Caco-2 (cell line): ENCODE results near the gene CACNA2D1. TPM values are rescaled to one million over a fixed set of nuclear protein-coding genes. Genes with fewer than 3 reads are reported as not detected.

Experiments used
- BruUV-seq: library from RNA; stranded (reverse); fragments of 400-500 nt; replicated peaks from 2 replicates; lab custom pipeline; 2021; lab: Mats Ljungman, UMichigan
- CTCF ChIA-PET: fragments of 300-600 bp; sonication (Branson Sonifier 250); formaldehyde crosslinking; loops from one replicate; lab custom pipeline; 2022; ENCODE audit warnings: antibody characterized with exemption; lab: Charles Lee
- POLR2A ChIA-PET: fragments of 300-600 bp; sonication (Branson Sonifier 250); formaldehyde crosslinking; loops from one replicate; lab custom pipeline; 2022; ENCODE audit warnings: antibody characterized with exemption; lab: Charles Lee
- DNase-seq, 2 experiments: peaks; one replicate each; pipeline versions ENCODE4 v3.0.0 to v3.0.0-alpha.2; 2020 to 2022
- H3K27me3 ChIP-seq: replicated peaks from 2 replicates; pipeline ENCODE4 v1.6.0; 2011; ENCODE audit warnings: low read length; ENCODE audit not compliant: control insufficient read depth, insufficient read depth
- H3K36me3 ChIP-seq: 2 replicates; pipeline ENCODE4 v1.5.1; 2011; ENCODE audit warnings: low read length; ENCODE audit not compliant: control insufficient read depth, insufficient read depth
- H3K4me1 ChIP-seq: fragments of 250-450 bp; sonication (Bioruptor Pico); 2 replicates; pipeline ENCODE4 v1.5.1; 2020; ENCODE audit warnings: mild to moderate bottlenecking
- H3K4me3 ChIP-seq: 2 replicates; pipeline ENCODE4 v1.5.1; 2011; ENCODE audit warnings: low read depth, mild to moderate bottlenecking, control low read depth, low read length
- H3K9me3 ChIP-seq: fragments of 250-450 bp; sonication (Bioruptor Pico); 2 replicates; pipeline ENCODE4 v1.5.1; 2020; ENCODE audit warnings: mild to moderate bottlenecking, moderate library complexity
- H3K27ac Mint-ChIP-seq: one replicate; pipeline ENCODE4 v1.8.0; 2022; ENCODE audit warnings: mixed read lengths; ENCODE audit not compliant: unreplicated experiment
- H3K27me3 Mint-ChIP-seq: one replicate; pipeline ENCODE4 v1.8.0; 2022; ENCODE audit warnings: mixed read lengths; ENCODE audit not compliant: insufficient read depth, unreplicated experiment
- H3K36me3 Mint-ChIP-seq: one replicate; pipeline ENCODE4 v1.8.0; 2022; ENCODE audit warnings: mild to moderate bottlenecking, mixed read lengths; ENCODE audit not compliant: insufficient read depth, unreplicated experiment
- H3K4me1 Mint-ChIP-seq: one replicate; pipeline ENCODE4 v1.8.0; 2022; ENCODE audit warnings: low read depth, mixed read lengths; ENCODE audit not compliant: unreplicated experiment
- H3K4me3 Mint-ChIP-seq: one replicate; pipeline ENCODE4 v1.8.0; 2022; ENCODE audit warnings: mild to moderate bottlenecking, moderate library complexity, mixed read lengths; ENCODE audit not compliant: unreplicated experiment
- H3K9me3 Mint-ChIP-seq: one replicate; pipeline ENCODE4 v1.8.0; 2022; ENCODE audit warnings: mixed read lengths; ENCODE audit not compliant: unreplicated experiment
- intact Hi-C: fragments of 100-400 bp; cut with micrococcal nuclease; formaldehyde crosslinking; loops from one replicate; pipeline ENCODE4 v1.10.0; 2022; ENCODE audit not compliant: unreplicated experiment
- total RNA-seq: library from RNA; stranded (reverse); gene quantifications from 2 replicates; pipeline ENCODE4 v1.2.3, GENCODE V29; 2022
- TF ChIP-seq, protein P1 (sequence below), 2 experiments: fragments of 200-600 bp in 1 of 2; IDR thresholded peaks; 1 replicate in 1 of 2; 2 replicates in 1 of 2; pipeline versions ENCODE4 v1.5.1 to v1.8.0; 2011 to 2022; ENCODE audit warnings: antibody characterized with exemption in 1 of 2, control low read depth in 1 of 2, inconsistent platforms in 1 of 2, low read depth in 1 of 2, low read length in 1 of 2, mild to moderate bottlenecking in 1 of 2, moderate library complexity in 1 of 2; ENCODE audit not compliant: insufficient read depth in 1 of 2, severe bottlenecking in 1 of 2, unreplicated experiment in 1 of 2

CACNA2D1 gene
- total RNA-seq, 1 experiment from 2014 or later = not detected

DNA sequence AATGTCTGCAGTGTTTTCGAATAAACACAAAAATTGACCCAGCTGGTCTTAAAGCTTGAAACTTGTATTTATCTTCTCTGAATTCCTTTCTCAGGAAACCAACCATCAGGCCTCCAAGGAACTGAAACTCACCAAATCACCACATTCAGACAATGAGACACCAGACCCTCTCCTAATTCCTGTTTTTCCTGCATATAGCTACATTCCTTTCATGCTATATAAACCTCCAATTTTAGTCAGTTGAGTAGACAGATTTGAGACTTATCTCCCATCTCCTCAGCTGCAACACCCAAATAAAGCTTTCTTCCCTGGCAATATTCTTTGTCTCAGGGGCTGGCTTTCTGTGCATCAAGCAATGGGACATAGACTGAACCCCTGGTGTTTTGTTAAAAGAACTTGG is 317.0 kb downstream of the CACNA2D1 start:
- no peak for DNase-seq
- ChIA-PET POLR2A (no interaction called here), CTCF (no interaction called here)
- Mint-ChIP-seq H3K27ac (no peak overlapping the region), H3K4me1 (no peaks in the 10 kb centered on the region), H3K36me3 (no peaks in the 10 kb centered on the region), H3K27me3 (no peaks in the 10 kb centered on the region), H3K9me3 (peaks cover 9% of the 10 kb centered on the region), H3K4me3 (no peak overlapping the region)
- Histone ChIP-seq H3K36me3 (no peaks in the 10 kb centered on the region), H3K4me1 (no peaks in the 10 kb centered on the region), H3K9me3 (peaks cover 2% of the 10 kb centered on the region; the same call in 1 of the 2 replicates), H3K4me3 (no peak overlapping the region), H3K27me3 (no peaks in the 10 kb centered on the region)
- intact Hi-C loops = no loop called here
- BruUV-seq = no TSS peak
- TF ChIP-seq, protein P1, sequence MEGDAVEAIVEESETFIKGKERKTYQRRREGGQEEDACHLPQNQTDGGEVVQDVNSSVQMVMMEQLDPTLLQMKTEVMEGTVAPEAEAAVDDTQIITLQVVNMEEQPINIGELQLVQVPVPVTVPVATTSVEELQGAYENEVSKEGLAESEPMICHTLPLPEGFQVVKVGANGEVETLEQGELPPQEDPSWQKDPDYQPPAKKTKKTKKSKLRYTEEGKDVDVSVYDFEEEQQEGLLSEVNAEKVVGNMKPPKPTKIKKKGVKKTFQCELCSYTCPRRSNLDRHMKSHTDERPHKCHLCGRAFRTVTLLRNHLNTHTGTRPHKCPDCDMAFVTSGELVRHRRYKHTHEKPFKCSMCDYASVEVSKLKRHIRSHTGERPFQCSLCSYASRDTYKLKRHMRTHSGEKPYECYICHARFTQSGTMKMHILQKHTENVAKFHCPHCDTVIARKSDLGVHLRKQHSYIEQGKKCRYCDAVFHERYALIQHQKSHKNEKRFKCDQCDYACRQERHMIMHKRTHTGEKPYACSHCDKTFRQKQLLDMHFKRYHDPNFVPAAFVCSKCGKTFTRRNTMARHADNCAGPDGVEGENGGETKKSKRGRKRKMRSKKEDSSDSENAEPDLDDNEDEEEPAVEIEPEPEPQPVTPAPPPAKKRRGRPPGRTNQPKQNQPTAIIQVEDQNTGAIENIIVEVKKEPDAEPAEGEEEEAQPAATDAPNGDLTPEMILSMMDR (IDR thresholded peaks at IDR 0.05; ENCODE audit: insufficient read depth in 1 of 2, low read depth in 1 of 2, low read length in 1 of 2, severe bottlenecking in 1 of 2, unreplicated experiment in 1 of 2) = no peak

GRCh38 chr7:82124445-82124844 is 319.1 kb downstream of the CACNA2D1 start:
- no peaks in the 10 kb centered on the region for H3K27me3 Mint-ChIP-seq
- intact Hi-C loops = no loop called here
- no peak overlapping the region for H3K4me3 Mint-ChIP-seq
- Histone ChIP-seq H3K4me3 (no peak overlapping the region), H3K36me3 (no peaks in the 10 kb centered on the region), H3K9me3 (peaks cover 2% of the 10 kb centered on the region; the same call in 1 of the 2 replicates), H3K27me3 (no peaks in the 10 kb centered on the region), H3K4me1 (no peaks in the 10 kb centered on the region)
- BruUV-seq = no TSS peak
- H3K9me3 Mint-ChIP-seq = peaks cover 9% of the 10 kb centered on the region
- no peak for DNase-seq
- no peaks in the 10 kb centered on the region for H3K4me1 Mint-ChIP-seq
- TF ChIP-seq, protein P1 (IDR thresholded peaks at IDR 0.05; ENCODE audit: insufficient read depth in 1 of 2, low read depth in 1 of 2, low read length in 1 of 2, severe bottlenecking in 1 of 2, unreplicated experiment in 1 of 2) = no peak
- ChIA-PET POLR2A (no interaction called here), CTCF (no interaction called here)
- H3K36me3 Mint-ChIP-seq = no peaks in the 10 kb centered on the region
- H3K27ac Mint-ChIP-seq = no peak overlapping the region

- BruUV-seq = no TSS peak
- TF ChIP-seq, protein P1 (IDR thresholded peaks at IDR 0.05; ENCODE audit: insufficient read depth in 1 of 2, low read depth in 1 of 2, low read length in 1 of 2, severe bottlenecking in 1 of 2, unreplicated experiment in 1 of 2) = no peak
These were observed 321.3 kb downstream of the CACNA2D1 start for GRCh38 chr7:82122275-82122674.

More at GRCh38 chr7:82122275-82122674, 321.3 kb downstream of the CACNA2D1 start:
- Histone ChIP-seq H3K4me1 (no peaks in the 10 kb centered on the region), H3K27me3 (no peaks in the 10 kb centered on the region), H3K36me3 (no peaks in the 10 kb centered on the region), H3K4me3 (no peak overlapping the region), H3K9me3 (peaks cover 2% of the 10 kb centered on the region; the same call in 1 of the 2 replicates)
- ChIA-PET CTCF (no interaction called here), POLR2A (no interaction called here)
- intact Hi-C loops = no loop called here
- no peaks in the 10 kb centered on the region for H3K27me3 Mint-ChIP-seq
- no peaks in the 10 kb centered on the region for H3K36me3 Mint-ChIP-seq
- no peaks in the 10 kb centered on the region for H3K4me1 Mint-ChIP-seq
- no peak overlapping the region for H3K4me3 Mint-ChIP-seq
- H3K27ac Mint-ChIP-seq = no peak overlapping the region
- DNase-seq = no peak
- H3K9me3 Mint-ChIP-seq = peaks cover 9% of the 10 kb centered on the region
